ENCODE data around the gene PPP1R16B.

- TF ChIP-seq POLR2A (IDR thresholded peaks at IDR 0.05; ENCODE audit: low read depth, low read length), result no peak
- TF ChIP-seq TAF1 (IDR thresholded peaks at IDR 0.05; ENCODE audit: low read depth, low read length), result no peak
- no peak for TF ChIP-seq SPI1 (IDR thresholded peaks at IDR 0.05; ENCODE audit: low read depth, low read length)
- no peak for TF ChIP-seq POLR2AphosphoS5 (IDR thresholded peaks at IDR 0.05; ENCODE audit: low read depth, low read length)
- TF ChIP-seq POU2F2 (IDR thresholded peaks at IDR 0.05; ENCODE audit: low read depth, low read length), result no peak
Observed at GRCh38 chr20:38828514-38829295, 23.2 kb downstream of the PPP1R16B start.

Data from GM12891 (cell line).